ENCODE data around the gene ISY1.
A peak's percentile ranks its signal among the peaks of the same experiment; 100 is the strongest.

The ISY1 gene

DNA sequence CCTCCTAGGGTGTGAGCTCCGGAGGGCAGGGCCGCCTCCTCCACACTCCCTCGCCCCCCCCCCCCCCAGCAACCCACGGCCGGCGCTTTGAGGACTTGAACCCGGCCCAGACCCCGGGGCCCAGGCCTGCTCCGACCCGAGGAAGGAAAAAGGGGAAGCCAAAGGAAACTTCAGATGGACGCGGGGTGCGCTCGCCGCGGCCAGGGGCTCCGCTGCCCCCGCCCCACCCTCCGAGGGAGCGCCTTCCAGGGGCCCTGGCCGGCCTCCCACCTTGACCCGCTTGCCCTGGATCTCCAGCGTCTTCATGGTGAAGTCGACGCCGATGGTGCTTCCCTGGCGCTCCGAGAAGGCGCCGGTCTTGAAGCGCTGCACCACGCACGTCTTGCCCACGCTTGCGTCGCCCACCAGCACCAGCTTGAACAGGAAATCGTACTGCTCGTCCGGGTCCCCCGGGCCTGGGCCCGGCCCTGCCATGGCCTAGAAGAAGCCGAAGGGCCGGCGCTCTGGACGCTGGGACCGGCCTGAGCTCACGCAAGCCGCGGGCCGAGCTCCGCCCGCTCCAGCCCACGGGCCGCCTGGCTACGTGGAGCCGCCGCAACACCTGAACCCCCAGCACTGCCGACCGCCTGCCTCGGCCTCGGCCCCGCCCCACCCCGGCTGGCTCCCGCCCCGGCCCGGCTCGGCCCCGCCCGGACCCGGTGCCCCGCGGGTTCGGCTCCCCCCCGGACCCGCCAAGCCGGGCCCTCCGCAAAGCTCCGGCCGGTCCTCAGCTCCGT is 39.7 kb downstream of the ISY1 start:
- H3K27me3 ChIP-seq (ENCODE audit: insufficient read depth, poor library complexity, severe bottlenecking), result no peaks in the 10 kb centered on the region
- peak in 1 of 2 experiments; percentile 39 for DNase-seq (ENCODE audit: low read depth in 1 of 2, low spot score in 1 of 2)
- TF ChIP-seq SPI1 (IDR thresholded peaks at IDR 0.05; ENCODE audit: borderline replicate concordance, low read depth) (peak; percentile 80), GABPA (IDR thresholded peaks at IDR 0.05; ENCODE audit: low read depth) (no peak)
- peak overlapping the region; percentile 87 for H3K27ac ChIP-seq (replicated peaks)
- peak overlapping the region; percentile 66 for H3K4me3 ChIP-seq (replicated peaks; ENCODE audit: insufficient read depth, low read length)

DNA sequence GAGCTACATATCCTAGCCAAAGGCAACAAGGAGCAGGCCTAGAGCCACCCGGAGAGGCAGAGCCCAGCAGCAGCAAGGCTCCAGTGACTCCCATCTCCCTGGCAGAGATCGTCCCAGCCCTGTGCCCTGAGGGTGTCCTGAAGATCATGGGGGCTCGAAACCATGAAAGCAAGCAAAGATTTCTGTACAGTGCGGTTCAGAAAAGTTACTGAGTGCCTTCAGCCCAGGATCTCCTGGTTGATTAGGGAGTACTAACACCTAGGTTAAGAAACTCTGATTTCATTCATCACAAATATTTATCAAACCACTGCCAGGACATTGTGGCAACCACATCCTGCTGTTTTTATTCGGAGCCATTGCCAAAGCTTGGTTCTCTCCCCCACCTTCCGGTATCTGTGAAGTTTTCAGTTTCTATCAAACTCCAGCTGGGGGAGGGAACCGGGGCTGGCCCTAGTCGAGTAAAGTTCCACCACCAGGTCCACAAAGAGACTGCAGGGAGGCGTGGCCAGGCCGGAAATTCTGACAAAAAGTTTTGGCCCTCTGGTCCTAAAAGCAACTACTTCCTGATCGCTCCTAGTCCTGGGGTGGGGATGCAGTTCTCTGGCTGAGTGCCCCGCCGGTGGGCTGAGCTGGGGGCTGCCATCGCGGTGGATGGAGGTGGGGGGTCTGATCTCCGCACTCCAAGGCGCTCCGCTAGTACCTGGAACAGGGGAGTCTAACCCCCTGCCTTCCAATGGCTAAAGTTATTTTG is 40.4 kb downstream of the ISY1 start:
- H3K27me3 ChIP-seq (ENCODE audit: insufficient read depth, poor library complexity, severe bottlenecking), result no peaks in the 10 kb centered on the region
- peak overlapping the region; percentile 87 for H3K27ac ChIP-seq (replicated peaks)
- DNase-seq (ENCODE audit: low read depth in 1 of 2, low spot score in 1 of 2), result peak; percentile 84 to 98
- H3K4me3 ChIP-seq (replicated peaks; ENCODE audit: insufficient read depth, low read length), result peak overlapping the region; percentile 66
- TF ChIP-seq, protein P1, sequence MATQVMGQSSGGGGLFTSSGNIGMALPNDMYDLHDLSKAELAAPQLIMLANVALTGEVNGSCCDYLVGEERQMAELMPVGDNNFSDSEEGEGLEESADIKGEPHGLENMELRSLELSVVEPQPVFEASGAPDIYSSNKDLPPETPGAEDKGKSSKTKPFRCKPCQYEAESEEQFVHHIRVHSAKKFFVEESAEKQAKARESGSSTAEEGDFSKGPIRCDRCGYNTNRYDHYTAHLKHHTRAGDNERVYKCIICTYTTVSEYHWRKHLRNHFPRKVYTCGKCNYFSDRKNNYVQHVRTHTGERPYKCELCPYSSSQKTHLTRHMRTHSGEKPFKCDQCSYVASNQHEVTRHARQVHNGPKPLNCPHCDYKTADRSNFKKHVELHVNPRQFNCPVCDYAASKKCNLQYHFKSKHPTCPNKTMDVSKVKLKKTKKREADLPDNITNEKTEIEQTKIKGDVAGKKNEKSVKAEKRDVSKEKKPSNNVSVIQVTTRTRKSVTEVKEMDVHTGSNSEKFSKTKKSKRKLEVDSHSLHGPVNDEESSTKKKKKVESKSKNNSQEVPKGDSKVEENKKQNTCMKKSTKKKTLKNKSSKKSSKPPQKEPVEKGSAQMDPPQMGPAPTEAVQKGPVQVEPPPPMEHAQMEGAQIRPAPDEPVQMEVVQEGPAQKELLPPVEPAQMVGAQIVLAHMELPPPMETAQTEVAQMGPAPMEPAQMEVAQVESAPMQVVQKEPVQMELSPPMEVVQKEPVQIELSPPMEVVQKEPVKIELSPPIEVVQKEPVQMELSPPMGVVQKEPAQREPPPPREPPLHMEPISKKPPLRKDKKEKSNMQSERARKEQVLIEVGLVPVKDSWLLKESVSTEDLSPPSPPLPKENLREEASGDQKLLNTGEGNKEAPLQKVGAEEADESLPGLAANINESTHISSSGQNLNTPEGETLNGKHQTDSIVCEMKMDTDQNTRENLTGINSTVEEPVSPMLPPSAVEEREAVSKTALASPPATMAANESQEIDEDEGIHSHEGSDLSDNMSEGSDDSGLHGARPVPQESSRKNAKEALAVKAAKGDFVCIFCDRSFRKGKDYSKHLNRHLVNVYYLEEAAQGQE (IDR thresholded peaks at IDR 0.05; ENCODE audit: insufficient replicate concordance, low read depth), result peak; percentile 46
- TF ChIP-seq, protein P2, sequence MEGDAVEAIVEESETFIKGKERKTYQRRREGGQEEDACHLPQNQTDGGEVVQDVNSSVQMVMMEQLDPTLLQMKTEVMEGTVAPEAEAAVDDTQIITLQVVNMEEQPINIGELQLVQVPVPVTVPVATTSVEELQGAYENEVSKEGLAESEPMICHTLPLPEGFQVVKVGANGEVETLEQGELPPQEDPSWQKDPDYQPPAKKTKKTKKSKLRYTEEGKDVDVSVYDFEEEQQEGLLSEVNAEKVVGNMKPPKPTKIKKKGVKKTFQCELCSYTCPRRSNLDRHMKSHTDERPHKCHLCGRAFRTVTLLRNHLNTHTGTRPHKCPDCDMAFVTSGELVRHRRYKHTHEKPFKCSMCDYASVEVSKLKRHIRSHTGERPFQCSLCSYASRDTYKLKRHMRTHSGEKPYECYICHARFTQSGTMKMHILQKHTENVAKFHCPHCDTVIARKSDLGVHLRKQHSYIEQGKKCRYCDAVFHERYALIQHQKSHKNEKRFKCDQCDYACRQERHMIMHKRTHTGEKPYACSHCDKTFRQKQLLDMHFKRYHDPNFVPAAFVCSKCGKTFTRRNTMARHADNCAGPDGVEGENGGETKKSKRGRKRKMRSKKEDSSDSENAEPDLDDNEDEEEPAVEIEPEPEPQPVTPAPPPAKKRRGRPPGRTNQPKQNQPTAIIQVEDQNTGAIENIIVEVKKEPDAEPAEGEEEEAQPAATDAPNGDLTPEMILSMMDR (IDR thresholded peaks at IDR 0.05; ENCODE audit: insufficient read depth, low read length), result no peak
- TF ChIP-seq GABPA (IDR thresholded peaks at IDR 0.05; ENCODE audit: low read depth) (peak; percentile 62; the same call in 1 of the 2 replicates), POLR2AphosphoS5 (IDR thresholded peaks at IDR 0.05; ENCODE audit: low read depth) (peak; percentile 82), SPI1 (IDR thresholded peaks at IDR 0.05; ENCODE audit: borderline replicate concordance, low read depth) (peak; percentile 16; the same call in 1 of the 2 replicates)

DNA sequence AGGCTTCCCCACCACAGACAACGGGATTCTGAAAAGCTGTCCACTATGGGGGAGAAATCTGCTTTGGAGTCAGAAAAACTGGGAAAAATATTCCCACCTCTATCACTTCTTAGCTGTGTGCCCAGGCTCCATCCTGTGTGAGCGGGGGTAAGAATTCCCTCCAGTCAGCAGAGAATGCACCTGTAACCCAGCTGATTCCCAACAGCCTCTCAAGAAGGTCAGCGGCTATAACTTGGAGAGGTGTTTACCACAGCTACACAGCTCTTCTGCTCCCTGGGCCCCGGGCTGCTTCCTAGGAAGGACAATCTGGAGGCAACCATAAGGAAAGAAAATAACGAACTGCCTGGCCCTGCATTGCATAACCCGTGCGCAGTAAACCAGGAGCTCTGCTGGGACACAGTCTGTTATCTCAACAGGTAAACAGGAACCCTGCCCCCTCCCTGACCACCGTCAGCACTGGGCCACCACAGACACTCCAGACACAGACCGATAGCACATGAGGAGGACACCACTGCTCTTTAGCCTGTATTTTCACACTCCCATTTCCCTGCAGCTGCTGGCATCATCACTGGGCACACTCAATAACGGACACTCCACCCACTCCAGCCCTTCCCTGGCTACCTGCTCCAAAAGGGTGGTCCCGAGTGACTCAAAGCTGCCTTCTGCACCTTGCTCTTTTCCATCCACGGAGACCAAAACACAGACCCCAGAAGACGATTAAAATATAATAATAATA is 41.3 kb downstream of the ISY1 start:
- TF ChIP-seq, protein P2 (IDR thresholded peaks at IDR 0.05; ENCODE audit: insufficient read depth, low read length), result no peak
- TF ChIP-seq GABPA (IDR thresholded peaks at IDR 0.05; ENCODE audit: low read depth), result no peak
- TF ChIP-seq, protein P1 (IDR thresholded peaks at IDR 0.05; ENCODE audit: insufficient replicate concordance, low read depth), result no peak
- no peak for TF ChIP-seq POLR2AphosphoS5 (IDR thresholded peaks at IDR 0.05; ENCODE audit: low read depth)
- TF ChIP-seq SPI1 (IDR thresholded peaks at IDR 0.05; ENCODE audit: borderline replicate concordance, low read depth), result no peak
- peak overlapping the region; percentile 66 for H3K4me3 ChIP-seq (replicated peaks; ENCODE audit: insufficient read depth, low read length)
- peak; percentile 32 to 44 for DNase-seq (ENCODE audit: low read depth in 1 of 2, low spot score in 1 of 2)
- peak overlapping the region; percentile 87 for H3K27ac ChIP-seq (replicated peaks)
- H3K27me3 ChIP-seq (ENCODE audit: insufficient read depth, poor library complexity, severe bottlenecking), result no peaks in the 10 kb centered on the region

Data from HL-60 (cell line).